ENCODE results near the gene SGPP1.
"Not testable (repeated sequence)": the region's sequence is repeated elsewhere in the genome, so short reads cannot be mapped to it uniquely, and the experiment has no call there.

SGPP1 gene

DNA sequence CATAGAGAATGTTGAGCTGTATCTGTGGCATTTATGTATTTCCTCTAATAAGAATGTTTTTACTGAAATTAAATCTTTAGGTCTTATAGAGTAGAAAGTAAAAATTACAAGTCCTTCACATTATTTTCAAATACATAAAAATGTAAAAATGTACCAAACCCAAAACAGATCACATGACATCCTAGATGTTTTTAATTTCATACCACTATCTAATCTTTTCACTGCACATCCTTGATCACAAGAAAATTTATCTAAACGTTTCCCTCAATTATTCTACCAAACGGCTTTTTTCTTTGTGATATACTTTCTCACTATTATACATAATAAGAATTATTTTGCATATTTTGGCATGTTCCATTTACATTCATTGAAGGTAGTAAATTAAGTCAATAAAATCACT lies 18.3 kb downstream of the SGPP1 start:
- H2BK12ac ChIP-seq (ENCODE audit: low read length), result no peak overlapping the region
- no peak overlapping the region for H3K9ac ChIP-seq (ENCODE audit: low read length)
- no peak overlapping the region for H3K4ac ChIP-seq (ENCODE audit: low read depth, low read length)
- H3K4me1 ChIP-seq (ENCODE audit: control insufficient read depth in 1 of 2, insufficient read depth in 2 of 2, low read length in 2 of 2), result peaks cover 0 to 3% of the 10 kb centered on the region in 2 experiments
- DNase-seq, result no peak
- H3K79me2 ChIP-seq (ENCODE audit: control insufficient read depth, insufficient read depth, low read length, poor library complexity), result no peaks in the 10 kb centered on the region
- peaks cover 0 to 2% of the 10 kb centered on the region in 2 experiments for H3K36me3 ChIP-seq (ENCODE audit: control insufficient read depth in 1 of 2, insufficient read depth in 2 of 2, low read length in 2 of 2)
- no peak overlapping the region for H2AK5ac ChIP-seq (ENCODE audit: low read length)
- no peaks in the 10 kb centered on the region for H3K79me1 ChIP-seq (ENCODE audit: low read length)
- H4K12ac ChIP-seq (ENCODE audit: low read depth, low read length), result no peak overlapping the region
- H3K14ac ChIP-seq (ENCODE audit: low read length), result no peak overlapping the region
- H2AFZ ChIP-seq (ENCODE audit: insufficient read depth, low read length, poor library complexity), result no peak overlapping the region
- no peak overlapping the region for H3K23ac ChIP-seq (ENCODE audit: low read length)
- 100% methylated on average over 2 of the region's 2 CpGs for WGBS (ENCODE audit: extremely low coverage, insufficient coverage, insufficient read length)
- H3K18ac ChIP-seq (ENCODE audit: low read length), result no peak overlapping the region
- no peak overlapping the region for H3K4me3 ChIP-seq (ENCODE audit: low read depth, low read length)
- no peaks in the 10 kb centered on the region for H3K27me3 ChIP-seq (ENCODE audit: insufficient read depth, low read length)
- no peak overlapping the region for H2BK120ac ChIP-seq (ENCODE audit: insufficient read depth, low read length, poor library complexity)
- no peaks in the 10 kb centered on the region for H3K9me3 ChIP-seq (ENCODE audit: insufficient read depth, low read depth, low read length)
- H4K91ac ChIP-seq (ENCODE audit: low read depth, low read length), result no peak overlapping the region
- no peak overlapping the region for H3K27ac ChIP-seq (ENCODE audit: low read depth, low read length)
- H2BK5ac ChIP-seq (ENCODE audit: low read depth, low read length, poor library complexity), result no peak overlapping the region
- no peak overlapping the region for H4K8ac ChIP-seq (ENCODE audit: low read depth, low read length)
- no peak overlapping the region for H3K4me2 ChIP-seq (ENCODE audit: low read length)

DNA sequence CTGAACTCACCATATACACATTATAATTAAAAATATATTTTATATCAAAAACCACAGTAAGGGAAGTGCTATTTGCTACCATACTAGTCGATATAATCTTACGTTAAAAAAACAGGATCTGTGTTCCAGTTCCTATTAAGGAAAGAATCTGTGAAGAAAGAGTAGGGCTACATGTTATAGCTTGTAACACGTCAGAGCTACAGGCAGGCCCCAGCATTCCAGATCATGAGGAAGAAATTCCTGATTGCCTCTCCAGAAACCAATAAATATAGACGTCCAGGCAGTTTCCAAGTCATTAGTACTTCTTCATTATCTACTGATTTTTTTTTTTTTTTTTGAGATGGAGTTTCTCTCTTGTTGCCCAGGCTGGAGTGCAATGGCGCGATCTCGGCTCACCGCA lies 20.6 kb downstream of the SGPP1 start:
- Histone ChIP-seq H3K4ac (ENCODE audit: low read depth, low read length) (no peak overlapping the region), H3K14ac (ENCODE audit: low read length) (no peak overlapping the region), H3K27ac (ENCODE audit: low read depth, low read length) (no peak overlapping the region), H4K8ac (ENCODE audit: low read depth, low read length) (no peak overlapping the region), H2BK12ac (ENCODE audit: low read length) (no peak overlapping the region), H3K4me1 (ENCODE audit: control insufficient read depth in 1 of 2, insufficient read depth in 2 of 2, low read length in 2 of 2) (no peaks in the 10 kb centered on the region), H2BK120ac (ENCODE audit: insufficient read depth, low read length, poor library complexity) (no peak overlapping the region), H2AFZ (ENCODE audit: insufficient read depth, low read length, poor library complexity) (no peak overlapping the region), H3K27me3 (ENCODE audit: insufficient read depth, low read length) (no peaks in the 10 kb centered on the region), H3K4me2 (ENCODE audit: low read length) (no peak overlapping the region), H3K18ac (ENCODE audit: low read length) (no peak overlapping the region), H3K9me3 (ENCODE audit: insufficient read depth, low read depth, low read length) (no peaks in the 10 kb centered on the region), H3K79me2 (ENCODE audit: control insufficient read depth, insufficient read depth, low read length, poor library complexity) (no peaks in the 10 kb centered on the region), H4K91ac (ENCODE audit: low read depth, low read length) (no peak overlapping the region), H3K79me1 (ENCODE audit: low read length) (no peaks in the 10 kb centered on the region), H2BK5ac (ENCODE audit: low read depth, low read length, poor library complexity) (no peak overlapping the region), H3K9ac (ENCODE audit: low read length) (no peak overlapping the region), H3K23ac (ENCODE audit: low read length) (no peak overlapping the region), H4K12ac (ENCODE audit: low read depth, low read length) (no peak overlapping the region), H3K4me3 (ENCODE audit: low read depth, low read length) (no peak overlapping the region), H3K36me3 (ENCODE audit: control insufficient read depth in 1 of 2, insufficient read depth in 2 of 2, low read length in 2 of 2) (peaks cover 0 to 2% of the 10 kb centered on the region in 2 experiments), H2AK5ac (ENCODE audit: low read length) (no peak overlapping the region)
- DNase-seq, result no peak
- WGBS (ENCODE audit: extremely low coverage, insufficient coverage, insufficient read length), result no CpG with 5 or more reads among the region's 8 CpGs

DNA sequence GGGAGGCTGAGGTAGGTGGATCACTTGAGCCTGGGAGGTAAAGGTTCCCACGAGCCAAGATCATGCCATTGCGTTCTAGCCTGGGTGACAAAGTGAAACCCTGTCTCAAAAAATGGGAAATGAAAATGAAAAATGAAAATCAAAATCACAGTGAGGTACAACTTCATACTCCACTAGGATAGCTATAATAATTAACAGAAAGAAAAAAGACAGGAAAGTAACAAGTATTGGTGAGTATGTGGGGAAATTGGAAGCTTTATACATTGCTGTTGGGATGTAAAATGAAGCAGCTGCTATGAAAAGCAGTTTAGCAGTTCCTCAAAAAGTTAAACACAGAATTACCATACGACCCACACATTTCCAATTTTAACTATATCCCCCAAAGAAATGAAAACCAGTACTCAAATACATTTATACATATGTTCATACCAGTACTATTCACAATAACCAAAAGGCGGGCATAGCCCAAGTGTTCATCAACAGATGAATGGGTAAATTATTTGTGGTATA lies 22.2 kb downstream of the SGPP1 start:
- no peaks in the 10 kb centered on the region for H3K79me2 ChIP-seq (ENCODE audit: control insufficient read depth, insufficient read depth, low read length, poor library complexity)
- H3K79me1 ChIP-seq (ENCODE audit: low read length), result no peaks in the 10 kb centered on the region
- H3K27me3 ChIP-seq (ENCODE audit: insufficient read depth, low read length), result no peaks in the 10 kb centered on the region
- no peak overlapping the region for H2BK12ac ChIP-seq (ENCODE audit: low read length)
- no peak overlapping the region for H3K4me2 ChIP-seq (ENCODE audit: low read length)
- no peak overlapping the region for H3K4ac ChIP-seq (ENCODE audit: low read depth, low read length)
- WGBS (ENCODE audit: extremely low coverage, insufficient coverage, insufficient read length), result no CpG with 5 or more reads among the region's 4 CpGs
- no peak for DNase-seq
- no peak overlapping the region for H3K4me3 ChIP-seq (ENCODE audit: low read depth, low read length)
- peaks cover 0 to 1% of the 10 kb centered on the region in 2 experiments for H3K36me3 ChIP-seq (ENCODE audit: control insufficient read depth in 1 of 2, insufficient read depth in 2 of 2, low read length in 2 of 2)
- H4K12ac ChIP-seq (ENCODE audit: low read depth, low read length), result no peak overlapping the region
- no peak overlapping the region for H3K14ac ChIP-seq (ENCODE audit: low read length)
- H2AFZ ChIP-seq (ENCODE audit: insufficient read depth, low read length, poor library complexity), result no peak overlapping the region
- no peak overlapping the region for H2AK5ac ChIP-seq (ENCODE audit: low read length)
- H3K23ac ChIP-seq (ENCODE audit: low read length), result no peak overlapping the region
- no peak overlapping the region for H4K91ac ChIP-seq (ENCODE audit: low read depth, low read length)
- no peak overlapping the region for H2BK5ac ChIP-seq (ENCODE audit: low read depth, low read length, poor library complexity)
- no peak overlapping the region for H2BK120ac ChIP-seq (ENCODE audit: insufficient read depth, low read length, poor library complexity)
- no peaks in the 10 kb centered on the region for H3K9me3 ChIP-seq (ENCODE audit: insufficient read depth, low read depth, low read length)
- no peak overlapping the region for H3K18ac ChIP-seq (ENCODE audit: low read length)
- no peaks in the 10 kb centered on the region for H3K4me1 ChIP-seq (ENCODE audit: control insufficient read depth in 1 of 2, insufficient read depth in 2 of 2, low read length in 2 of 2)
- no peak overlapping the region for H3K27ac ChIP-seq (ENCODE audit: low read depth, low read length)
- no peak overlapping the region for H3K9ac ChIP-seq (ENCODE audit: low read length)
- H4K8ac ChIP-seq (ENCODE audit: low read depth, low read length), result no peak overlapping the region

DNA sequence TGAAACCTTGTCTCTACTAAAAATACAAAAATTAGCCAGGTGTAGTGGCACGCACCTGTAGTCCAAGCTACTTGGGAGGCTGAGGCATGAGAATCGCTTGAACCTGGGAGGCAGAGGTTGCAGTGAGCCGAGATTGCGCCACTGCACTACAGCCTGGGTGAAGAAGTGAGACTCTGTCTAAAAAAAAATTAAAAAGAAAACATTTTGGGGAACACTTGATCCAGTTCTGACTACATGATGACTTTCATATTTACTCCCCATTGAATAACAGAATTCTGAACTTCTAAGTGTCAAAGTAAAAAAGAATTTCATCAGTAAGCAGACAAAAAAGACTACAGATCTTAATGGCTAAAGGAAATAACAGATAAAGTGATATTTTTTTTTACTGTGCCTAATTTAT lies 25.3 kb downstream of the SGPP1 start:
- H3K79me1 ChIP-seq (ENCODE audit: low read length); H2BK120ac ChIP-seq (ENCODE audit: insufficient read depth, low read length, poor library complexity); H3K36me3 ChIP-seq (ENCODE audit: control insufficient read depth in 1 of 2, insufficient read depth in 2 of 2, low read length in 2 of 2); H4K12ac ChIP-seq (ENCODE audit: low read depth, low read length); H2BK12ac ChIP-seq (ENCODE audit: low read length); H3K23ac ChIP-seq (ENCODE audit: low read length); DNase-seq; H3K79me2 ChIP-seq (ENCODE audit: control insufficient read depth, insufficient read depth, low read length, poor library complexity); H3K9ac ChIP-seq (ENCODE audit: low read length); H3K27ac ChIP-seq (ENCODE audit: low read depth, low read length); H3K4me3 ChIP-seq (ENCODE audit: low read depth, low read length); H3K4me2 ChIP-seq (ENCODE audit: low read length); H2AFZ ChIP-seq (ENCODE audit: insufficient read depth, low read length, poor library complexity); H4K91ac ChIP-seq (ENCODE audit: low read depth, low read length); H2BK5ac ChIP-seq (ENCODE audit: low read depth, low read length, poor library complexity); H4K8ac ChIP-seq (ENCODE audit: low read depth, low read length); H3K14ac ChIP-seq (ENCODE audit: low read length); H3K4me1 ChIP-seq (ENCODE audit: control insufficient read depth in 1 of 2, insufficient read depth in 2 of 2, low read length in 2 of 2); H2AK5ac ChIP-seq (ENCODE audit: low read length); H3K9me3 ChIP-seq (ENCODE audit: insufficient read depth, low read depth, low read length); H3K27me3 ChIP-seq (ENCODE audit: insufficient read depth, low read length); H3K18ac ChIP-seq (ENCODE audit: low read length); H3K4ac ChIP-seq (ENCODE audit: low read depth, low read length): not testable (repeated sequence)
- no CpG with 5 or more reads among the region's 4 CpGs for WGBS (ENCODE audit: extremely low coverage, insufficient coverage, insufficient read length)
